ENCODE results near the gene CDK9.
"Not testable (repeated sequence)": the region's sequence is repeated elsewhere in the genome, so short reads cannot be mapped to it uniquely, and the experiment has no call there.

CDK9 gene

GRCh38 chr9:127828262-127829031 lies 42.6 kb downstream of the CDK9 start:
- peak; percentile 56 for DNase-seq

- no peak for DNase-seq
These were observed 43.5 kb downstream of the CDK9 start for GRCh38 chr9:127829205-127829906.

GRCh38 chr9:127832248-127832647 lies 46.4 kb downstream of the CDK9 start:
- no peak for DNase-seq

- DNase-seq: no peak
These were observed 47.7 kb downstream of the CDK9 start for GRCh38 chr9:127833555-127833954.

- no peak for DNase-seq
These were observed 50.2 kb downstream of the CDK9 start for GRCh38 chr9:127835991-127836516.

- not testable (repeated sequence) for DNase-seq
These were observed 50.7 kb downstream of the CDK9 start for GRCh38 chr9:127836561-127836960.

- DNase-seq: peak; percentile 22
These were observed 51.5 kb downstream of the CDK9 start for GRCh38 chr9:127837346-127837745.

GRCh38 chr9:127838375-127839078 lies 52.7 kb downstream of the CDK9 start:
- no peak for DNase-seq
